Activated gamma-delta T cell treated with Interleukin-2 at 50 U/mL for 16 hours (primary cell): ENCODE measurements around the gene STAC2.

Experiments used
- DNase-seq: peaks from one replicate; pipeline ENCODE4 v3.0.0-alpha.2; 2020

The STAC2 gene

GRCh38 chr17:39209317-39210092, 16.2 kb downstream of the STAC2 start:
- DNase-seq: peak; percentile 67

- no peak for DNase-seq
Observed at GRCh38 chr17:39208893-39209292, 16.9 kb downstream of the STAC2 start.

- no peak for DNase-seq
Observed at GRCh38 chr17:39208136-39208535, 17.6 kb downstream of the STAC2 start.

- no peak for DNase-seq
Observed at GRCh38 chr17:39205112-39205526, 20.6 kb downstream of the STAC2 start.

GRCh38 chr17:39204245-39204644, 21.5 kb downstream of the STAC2 start:
- no peak for DNase-seq

- DNase-seq: no peak
Observed at GRCh38 chr17:39200957-39201510, 24.7 kb downstream of the STAC2 start.

- peak; percentile 76 for DNase-seq
Observed at GRCh38 chr17:39200070-39200879, 25.5 kb downstream of the STAC2 start, which contains the start of gene RPL19. Gene RPL19 (plus strand): TSS chr17:39200283. CDS start chr17:39200345, 62 bp downstream.

- DNase-seq: peak; percentile 85
Observed at GRCh38 chr17:39199820-39200069, 26.0 kb downstream of the STAC2 start.

GRCh38 chr17:39198186-39198566, 27.6 kb downstream of the STAC2 start:
- no peak for DNase-seq

- DNase-seq: peak; percentile 57
Observed at GRCh38 chr17:39197380-39198185, 28.2 kb downstream of the STAC2 start, which contains the start of gene CACNB1. Gene CACNB1 (minus strand): TSS chr17:39197669. CDS start chr17:39197495, 174 bp downstream.

- peak; percentile 19 for DNase-seq
Observed at GRCh38 chr17:39196808-39197291, 28.9 kb downstream of the STAC2 start.

- DNase-seq: no peak
Observed at GRCh38 chr17:39196241-39196807, 29.4 kb downstream of the STAC2 start.

- peak; percentile 33 for DNase-seq
Observed at GRCh38 chr17:39195568-39196160, 30.1 kb downstream of the STAC2 start.

- no peak for DNase-seq
Observed at GRCh38 chr17:39194985-39195524, 30.7 kb downstream of the STAC2 start.

GRCh38 chr17:39194089-39194984, 31.4 kb downstream of the STAC2 start:
- DNase-seq: no peak

- DNase-seq: no peak
Observed at GRCh38 chr17:39193346-39193745, 32.4 kb downstream of the STAC2 start.

- DNase-seq: no peak
Observed at GRCh38 chr17:39192901-39193300, 32.8 kb downstream of the STAC2 start.

- DNase-seq: no peak
Observed at GRCh38 chr17:39191750-39192510, 33.8 kb downstream of the STAC2 start.

GRCh38 chr17:39187152-39187830, 38.5 kb downstream of the STAC2 start:
- DNase-seq: no peak
